Measurements from ENCODE around the gene WFIKKN2. TPM values are rescaled to one million over a fixed set of nuclear protein-coding genes. Genes with fewer than 3 reads are reported as not detected.

Gene WFIKKN2
- total and polyA plus RNA-seq, 2 of the 13 experiments (the other 11 are each of a cell fraction or from before 2014, with no cell fraction given): not detected

GRCh38 chr17:50844117-50844700 is 8.8 kb downstream of the WFIKKN2 start (continued):
- TF ChIP-seq ARID5B (CRISPR knock-in tag; IDR thresholded peaks at IDR 0.05): peak; percentile 82
- TF ChIP-seq PAF1 (CRISPR knock-in tag; IDR thresholded peaks at IDR 0.05): no peak
- no peak for TF ChIP-seq ZNF562 (CRISPR knock-in tag; IDR thresholded peaks at IDR 0.05; ENCODE audit: borderline replicate concordance)
- no peak for TF ChIP-seq E2F2 (CRISPR knock-in tag; IDR thresholded peaks at IDR 0.05; ENCODE audit: borderline replicate concordance)
- TF ChIP-seq RBM39 (IDR thresholded peaks at IDR 0.05; ENCODE audit: low read depth, low read length, poor library complexity, severe bottlenecking): no peak
- TF ChIP-seq, protein P1, sequence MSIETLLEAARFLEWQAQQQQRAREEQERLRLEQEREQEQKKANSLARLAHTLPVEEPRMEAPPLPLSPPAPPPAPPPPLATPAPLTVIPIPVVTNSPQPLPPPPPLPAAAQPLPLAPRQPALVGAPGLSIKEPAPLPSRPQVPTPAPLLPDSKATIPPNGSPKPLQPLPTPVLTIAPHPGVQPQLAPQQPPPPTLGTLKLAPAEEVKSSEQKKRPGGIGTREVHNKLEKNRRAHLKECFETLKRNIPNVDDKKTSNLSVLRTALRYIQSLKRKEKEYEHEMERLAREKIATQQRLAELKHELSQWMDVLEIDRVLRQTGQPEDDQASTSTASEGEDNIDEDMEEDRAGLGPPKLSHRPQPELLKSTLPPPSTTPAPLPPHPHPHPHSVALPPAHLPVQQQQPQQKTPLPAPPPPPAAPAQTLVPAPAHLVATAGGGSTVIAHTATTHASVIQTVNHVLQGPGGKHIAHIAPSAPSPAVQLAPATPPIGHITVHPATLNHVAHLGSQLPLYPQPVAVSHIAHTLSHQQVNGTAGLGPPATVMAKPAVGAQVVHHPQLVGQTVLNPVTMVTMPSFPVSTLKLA (IDR thresholded peaks at IDR 0.05): no peak
- TF ChIP-seq ERF (CRISPR knock-in tag; IDR thresholded peaks at IDR 0.05): no peak; the same call in 1 of the 2 replicates
- no peak for TF ChIP-seq CCAR2 (optimal IDR thresholded peaks at IDR 0.05; ENCODE audit: low read depth, low read length)
- 0 out of 2 replicates have a peak, but pooled peaks have one; percentile 11 for TF ChIP-seq NKX3-1 (CRISPR knock-in tag; IDR thresholded peaks at IDR 0.05)
- no peak for TF ChIP-seq GPBP1L1 (CRISPR knock-in tag; IDR thresholded peaks at IDR 0.05)
- no peak for TF ChIP-seq SUZ12 (IDR thresholded peaks at IDR 0.05; ENCODE audit: low read depth, low read length)
- no peak for TF ChIP-seq RAD21 (CRISPR knock-in tag; IDR thresholded peaks at IDR 0.05)
- no peak for TF ChIP-seq FOXC1 (CRISPR knock-in tag; IDR thresholded peaks at IDR 0.05; ENCODE audit: borderline replicate concordance)
- no peak; the same call in 1 of the 2 replicates for TF ChIP-seq IRF2 (CRISPR knock-in tag; IDR thresholded peaks at IDR 0.05)
- 0 out of 2 replicates have a peak, but pooled peaks have one; percentile 72 for TF ChIP-seq DPF2 (CRISPR knock-in tag; IDR thresholded peaks at IDR 0.05; ENCODE audit: borderline replicate concordance, low read depth)
- peak; percentile 54 for TF ChIP-seq ATF7 (IDR thresholded peaks at IDR 0.05)
- TF ChIP-seq ATF7 (CRISPR knock-in tag; IDR thresholded peaks at IDR 0.05): peak; percentile 93
- peak; percentile 82 for TF ChIP-seq XRCC5 (optimal IDR thresholded peaks at IDR 0.05; ENCODE audit: low read length)
- TF ChIP-seq, protein P2, sequence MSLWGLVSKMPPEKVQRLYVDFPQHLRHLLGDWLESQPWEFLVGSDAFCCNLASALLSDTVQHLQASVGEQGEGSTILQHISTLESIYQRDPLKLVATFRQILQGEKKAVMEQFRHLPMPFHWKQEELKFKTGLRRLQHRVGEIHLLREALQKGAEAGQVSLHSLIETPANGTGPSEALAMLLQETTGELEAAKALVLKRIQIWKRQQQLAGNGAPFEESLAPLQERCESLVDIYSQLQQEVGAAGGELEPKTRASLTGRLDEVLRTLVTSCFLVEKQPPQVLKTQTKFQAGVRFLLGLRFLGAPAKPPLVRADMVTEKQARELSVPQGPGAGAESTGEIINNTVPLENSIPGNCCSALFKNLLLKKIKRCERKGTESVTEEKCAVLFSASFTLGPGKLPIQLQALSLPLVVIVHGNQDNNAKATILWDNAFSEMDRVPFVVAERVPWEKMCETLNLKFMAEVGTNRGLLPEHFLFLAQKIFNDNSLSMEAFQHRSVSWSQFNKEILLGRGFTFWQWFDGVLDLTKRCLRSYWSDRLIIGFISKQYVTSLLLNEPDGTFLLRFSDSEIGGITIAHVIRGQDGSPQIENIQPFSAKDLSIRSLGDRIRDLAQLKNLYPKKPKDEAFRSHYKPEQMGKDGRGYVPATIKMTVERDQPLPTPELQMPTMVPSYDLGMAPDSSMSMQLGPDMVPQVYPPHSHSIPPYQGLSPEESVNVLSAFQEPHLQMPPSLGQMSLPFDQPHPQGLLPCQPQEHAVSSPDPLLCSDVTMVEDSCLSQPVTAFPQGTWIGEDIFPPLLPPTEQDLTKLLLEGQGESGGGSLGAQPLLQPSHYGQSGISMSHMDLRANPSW (CRISPR knock-in tag; IDR thresholded peaks at IDR 0.05; ENCODE audit: borderline replicate concordance): no peak
- TF ChIP-seq TAF1 (CRISPR knock-in tag; IDR thresholded peaks at IDR 0.05): no peak
